Liver (tissue), 9 donors: ENCODE data around the gene KCNJ4. TPM values are rescaled to one million over a fixed set of nuclear protein-coding genes. Genes with fewer than 3 reads are reported as not detected.

Experiments used
- DNase-seq: peaks from one replicate; pipeline ENCODE4 v3.0.0-alpha.2; 2017; ENCODE audit warnings: low spot score
- H3K27ac ChIP-seq, 2 donors: one replicate each; pipeline ENCODE4 v1.7.0; 2013; ENCODE audit warnings: inconsistent platforms in 2 of 2, low read length in 2 of 2, control low read depth in 1 of 2, low read depth in 1 of 2, mild to moderate bottlenecking in 1 of 2
- H3K27me3 ChIP-seq, 4 donors: one replicate each; pipeline versions ENCODE4 v1.6.1 to v1.7.0; 2013; ENCODE audit warnings: low read length in 3 of 4, inconsistent platforms in 1 of 4, mild to moderate bottlenecking in 1 of 4, moderate library complexity in 1 of 4; ENCODE audit not compliant: control insufficient read depth in 4 of 4, insufficient read depth in 4 of 4
- H3K36me3 ChIP-seq, 4 donors: one replicate each; pipeline versions ENCODE4 v1.6.1 to v1.7.0; 2013; ENCODE audit warnings: low read length in 3 of 4, mild to moderate bottlenecking in 3 of 4, low read depth in 1 of 4, moderate library complexity in 1 of 4; ENCODE audit not compliant: control insufficient read depth in 4 of 4, insufficient read depth in 3 of 4
- H3K4me1 ChIP-seq, 4 donors: one replicate each; pipeline versions ENCODE4 v1.6.1 to v1.7.0; 2013; ENCODE audit warnings: low read length in 3 of 4, mild to moderate bottlenecking in 3 of 4, moderate library complexity in 1 of 4; ENCODE audit not compliant: control insufficient read depth in 4 of 4, insufficient read depth in 4 of 4
- H3K4me3 ChIP-seq, 3 donors: one replicate each; pipeline versions ENCODE4 v1.6.1 to v1.7.0; 2013; ENCODE audit warnings: low read length in 3 of 3, control low read depth in 1 of 3, low read depth in 1 of 3, mild to moderate bottlenecking in 1 of 3
- H3K9ac ChIP-seq, 2 donors: one replicate each; pipeline ENCODE4 v1.7.0; 2013; ENCODE audit warnings: low read length in 2 of 2, mild to moderate bottlenecking in 2 of 2, moderate library complexity in 2 of 2, control low read depth in 1 of 2, low read depth in 1 of 2
- H3K9me3 ChIP-seq, 4 donors: one replicate each; pipeline versions ENCODE4 v1.6.1 to v1.7.0; 2013; ENCODE audit warnings: low read length in 3 of 4; ENCODE audit not compliant: control insufficient read depth in 4 of 4
- EGR1 ChIP-seq, 2 donors: IDR thresholded peaks; 2 replicates each; pipeline ENCODE4 v1.6.1; 2016 to 2018; ENCODE audit warnings: antibody characterized with exemption in 2 of 2, low read depth in 2 of 2
- FOXA1 ChIP-seq: IDR thresholded peaks from 2 replicates; pipeline ENCODE4 v1.6.1; 2016; ENCODE audit warnings: antibody characterized with exemption
- FOXA2 ChIP-seq: IDR thresholded peaks from 2 replicates; pipeline ENCODE4 v1.6.1; 2016; ENCODE audit warnings: antibody characterized with exemption
- GABPA ChIP-seq, 2 donors: IDR thresholded peaks in 1 of 2; conservative IDR thresholded peaks in 1 of 2; 2 replicates each; pipeline ENCODE4 v1.6.1; 2016; ENCODE audit warnings: antibody characterized with exemption in 2 of 2, mild to moderate bottlenecking in 1 of 2, moderate library complexity in 1 of 2
- HNF4A ChIP-seq, 2 donors: conservative IDR thresholded peaks; 2 replicates each; pipeline ENCODE4 v1.6.1; 2016; ENCODE audit warnings: antibody characterized with exemption in 2 of 2, mild to moderate bottlenecking in 2 of 2
- HNF4G ChIP-seq: IDR thresholded peaks from 2 replicates; pipeline ENCODE4 v1.6.1; 2016; ENCODE audit warnings: antibody characterized with exemption
- JUND ChIP-seq, 2 donors: IDR thresholded peaks; 2 replicates each; pipeline ENCODE4 v1.6.1; 2016; ENCODE audit warnings: antibody characterized with exemption in 2 of 2
- NR2F2 ChIP-seq: IDR thresholded peaks from 2 replicates; pipeline ENCODE4 v1.6.1; 2016; ENCODE audit warnings: antibody characterized with exemption
- RXRA ChIP-seq, 2 donors: IDR thresholded peaks; 2 replicates each; pipeline ENCODE4 v1.6.1; 2017 to 2018; ENCODE audit warnings: antibody characterized with exemption in 2 of 2, mild to moderate bottlenecking in 1 of 2
- SP1 ChIP-seq: IDR thresholded peaks from 2 replicates; pipeline ENCODE4 v1.6.1; 2018; ENCODE audit warnings: antibody characterized with exemption, mild to moderate bottlenecking
- TAF1 ChIP-seq: conservative IDR thresholded peaks from 2 replicates; pipeline ENCODE4 v1.6.1; 2016; ENCODE audit warnings: antibody characterized with exemption, mild to moderate bottlenecking
- YY1 ChIP-seq: IDR thresholded peaks from 2 replicates; pipeline ENCODE4 v1.6.1; 2016; ENCODE audit warnings: antibody characterized with exemption, mild to moderate bottlenecking
- WGBS: extraction: QIAGEN DNeasy Blood & Tissue Kit; methylation state at CpG from one replicate; pipeline ENCODE4 v1.1.7; 2013; 5-methylcytosine and 5-hydroxymethylcytosine counted together
- polyA plus RNA-seq, 2 donors: library from polyadenylated mRNA; stranded (reverse) in 1 of 2; unstranded in 1 of 2; fragments of 200-250 nt in 1 of 2; fragments of >200 nt in 1 of 2; fragmentation: Nextera tagmentation in 1 of 2; extraction: Ambion mirVana in 1 of 2; gene quantifications; one replicate each; pipeline versions ENCODE4 v1.2.1 to v1.2.3, GENCODE V29; 2013 to 2015
- total RNA-seq, 2 donors: library from RNA; depleted of rRNA; stranded (reverse); fragments of >200 nt; gene quantifications; one replicate each; pipeline ENCODE4 v1.2.3, GENCODE V29; 2014
- TF ChIP-seq, protein P1 (sequence below): IDR thresholded peaks from 2 replicates; pipeline ENCODE4 v1.6.1; 2016; ENCODE audit warnings: antibody characterized with exemption, mild to moderate bottlenecking
- TF ChIP-seq, protein P2 (sequence below): IDR thresholded peaks from 2 replicates; pipeline ENCODE4 v1.6.1; 2016; ENCODE audit warnings: antibody characterized with exemption
- donor health status: healthy.
- donor health status: healthy.
- donor health status: healthy.
- donor health status: healthy.
- donor health status: healthy.

The KCNJ4 gene
- total and polyA plus RNA-seq, 4 donors: 0.05 TPM; not detected in 3

DNA sequence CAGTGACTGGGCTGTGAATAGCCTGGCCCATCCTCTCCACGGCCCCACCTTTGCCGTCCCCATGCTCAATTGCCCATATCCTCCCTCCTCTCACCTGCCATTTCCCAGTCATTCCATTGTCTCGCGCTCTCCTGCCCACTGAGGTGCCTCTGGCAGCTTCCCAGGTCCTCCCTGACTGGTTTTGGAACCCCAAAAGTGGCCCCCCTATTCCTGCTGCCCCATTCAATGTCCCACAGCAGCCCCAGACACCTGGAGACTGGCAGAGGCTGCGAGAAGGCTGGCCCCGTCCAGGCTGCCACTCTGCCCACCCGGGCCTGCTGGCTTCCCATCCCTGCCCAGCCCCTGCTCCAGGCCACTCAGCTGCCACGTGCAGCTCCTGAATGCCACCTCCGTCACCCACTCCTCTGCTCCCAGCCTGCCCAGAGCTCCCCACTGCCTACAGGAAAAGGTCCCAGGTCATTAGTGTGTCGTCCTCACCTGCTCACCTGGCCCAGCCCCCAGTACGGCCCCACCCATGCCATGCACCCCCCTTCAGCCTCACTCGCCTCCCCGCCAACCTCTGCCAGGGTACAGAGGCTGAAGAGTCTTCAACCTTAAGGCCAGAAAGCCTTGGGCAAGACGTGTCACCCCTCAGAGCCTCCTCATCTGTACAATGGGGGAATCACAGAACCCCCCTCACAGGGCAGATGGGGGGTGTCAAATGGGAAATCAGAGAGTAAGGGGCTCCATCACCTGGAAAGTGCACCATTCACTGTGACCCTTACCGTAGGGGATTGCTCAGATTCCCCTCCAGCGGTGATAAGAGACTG lies 37.5 kb downstream of the KCNJ4 start:
- Histone ChIP-seq H3K4me3 (no peak overlapping the region), H3K9ac (no peak overlapping the region), H3K9me3 (no peaks in the 10 kb centered on the region), H3K27ac (no peak overlapping the region), H3K36me3 (no peaks in the 10 kb centered on the region), H3K4me1 (peaks cover 0 to 11% (median 6%) of the 10 kb centered on the region in 4 donors), H3K27me3 (no peaks in the 10 kb centered on the region)
- 87% methylated on average over 16 of the region's 16 CpGs for WGBS
- no peak for DNase-seq
- TF ChIP-seq SP1 (no peak), GABPA (IDR thresholded peaks at IDR 0.05 in 1 of 2, conservative IDR thresholded peaks at IDR 0.05 in 1 of 2) (no peak), EGR1 (IDR thresholded peaks at IDR 0.05; ENCODE audit: low read depth in 2 of 2) (no peak), HNF4A (conservative IDR thresholded peaks at IDR 0.05) (no peak), RXRA (IDR thresholded peaks at IDR 0.05) (no peak), FOXA1 (no peak), HNF4G (no peak), JUND (IDR thresholded peaks at IDR 0.05) (no peak), FOXA2 (no peak), NR2F2 (no peak), TAF1 (no peak), YY1 (no peak)
- TF ChIP-seq, protein P1, sequence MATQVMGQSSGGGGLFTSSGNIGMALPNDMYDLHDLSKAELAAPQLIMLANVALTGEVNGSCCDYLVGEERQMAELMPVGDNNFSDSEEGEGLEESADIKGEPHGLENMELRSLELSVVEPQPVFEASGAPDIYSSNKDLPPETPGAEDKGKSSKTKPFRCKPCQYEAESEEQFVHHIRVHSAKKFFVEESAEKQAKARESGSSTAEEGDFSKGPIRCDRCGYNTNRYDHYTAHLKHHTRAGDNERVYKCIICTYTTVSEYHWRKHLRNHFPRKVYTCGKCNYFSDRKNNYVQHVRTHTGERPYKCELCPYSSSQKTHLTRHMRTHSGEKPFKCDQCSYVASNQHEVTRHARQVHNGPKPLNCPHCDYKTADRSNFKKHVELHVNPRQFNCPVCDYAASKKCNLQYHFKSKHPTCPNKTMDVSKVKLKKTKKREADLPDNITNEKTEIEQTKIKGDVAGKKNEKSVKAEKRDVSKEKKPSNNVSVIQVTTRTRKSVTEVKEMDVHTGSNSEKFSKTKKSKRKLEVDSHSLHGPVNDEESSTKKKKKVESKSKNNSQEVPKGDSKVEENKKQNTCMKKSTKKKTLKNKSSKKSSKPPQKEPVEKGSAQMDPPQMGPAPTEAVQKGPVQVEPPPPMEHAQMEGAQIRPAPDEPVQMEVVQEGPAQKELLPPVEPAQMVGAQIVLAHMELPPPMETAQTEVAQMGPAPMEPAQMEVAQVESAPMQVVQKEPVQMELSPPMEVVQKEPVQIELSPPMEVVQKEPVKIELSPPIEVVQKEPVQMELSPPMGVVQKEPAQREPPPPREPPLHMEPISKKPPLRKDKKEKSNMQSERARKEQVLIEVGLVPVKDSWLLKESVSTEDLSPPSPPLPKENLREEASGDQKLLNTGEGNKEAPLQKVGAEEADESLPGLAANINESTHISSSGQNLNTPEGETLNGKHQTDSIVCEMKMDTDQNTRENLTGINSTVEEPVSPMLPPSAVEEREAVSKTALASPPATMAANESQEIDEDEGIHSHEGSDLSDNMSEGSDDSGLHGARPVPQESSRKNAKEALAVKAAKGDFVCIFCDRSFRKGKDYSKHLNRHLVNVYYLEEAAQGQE: no peak
- TF ChIP-seq, protein P2, sequence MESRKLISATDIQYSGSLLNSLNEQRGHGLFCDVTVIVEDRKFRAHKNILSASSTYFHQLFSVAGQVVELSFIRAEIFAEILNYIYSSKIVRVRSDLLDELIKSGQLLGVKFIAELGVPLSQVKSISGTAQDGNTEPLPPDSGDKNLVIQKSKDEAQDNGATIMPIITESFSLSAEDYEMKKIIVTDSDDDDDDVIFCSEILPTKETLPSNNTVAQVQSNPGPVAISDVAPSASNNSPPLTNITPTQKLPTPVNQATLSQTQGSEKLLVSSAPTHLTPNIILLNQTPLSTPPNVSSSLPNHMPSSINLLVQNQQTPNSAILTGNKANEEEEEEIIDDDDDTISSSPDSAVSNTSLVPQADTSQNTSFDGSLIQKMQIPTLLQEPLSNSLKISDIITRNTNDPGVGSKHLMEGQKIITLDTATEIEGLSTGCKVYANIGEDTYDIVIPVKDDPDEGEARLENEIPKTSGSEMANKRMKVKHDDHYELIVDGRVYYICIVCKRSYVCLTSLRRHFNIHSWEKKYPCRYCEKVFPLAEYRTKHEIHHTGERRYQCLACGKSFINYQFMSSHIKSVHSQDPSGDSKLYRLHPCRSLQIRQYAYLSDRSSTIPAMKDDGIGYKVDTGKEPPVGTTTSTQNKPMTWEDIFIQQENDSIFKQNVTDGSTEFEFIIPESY: no peak

DNA sequence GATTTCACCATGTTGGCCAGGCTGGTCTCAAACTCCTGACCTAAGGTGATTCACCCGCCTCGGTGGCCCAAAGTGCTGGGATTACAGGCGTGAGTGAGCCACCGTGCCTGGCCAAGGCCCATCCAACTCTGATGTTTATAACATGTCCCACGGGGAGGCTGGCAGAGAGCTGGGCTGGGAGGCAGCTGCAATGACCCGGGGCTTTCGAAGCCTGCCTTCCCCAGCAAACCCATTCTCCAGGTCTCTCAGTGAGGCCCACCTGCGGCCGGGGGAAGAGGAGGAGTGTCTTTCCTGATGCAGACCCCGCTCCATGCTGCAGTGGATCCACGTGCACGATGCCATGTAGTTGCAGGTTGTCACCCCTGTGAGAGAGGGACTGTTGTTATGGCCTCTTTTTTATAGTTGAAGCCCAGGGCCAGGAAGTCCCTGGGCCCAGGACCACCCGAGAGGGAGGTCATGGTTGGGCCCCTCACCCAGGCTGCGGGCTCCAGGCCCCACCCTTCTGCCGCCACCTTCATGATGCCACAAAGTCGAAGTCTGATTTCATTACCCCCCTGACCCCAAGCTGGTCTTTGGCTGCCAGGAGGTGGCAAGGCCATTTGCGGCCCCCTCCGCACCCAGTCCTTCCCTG lies 38.3 kb downstream of the KCNJ4 start:
- WGBS: 92% methylated on average over 18 of the region's 18 CpGs
- DNase-seq: no peak
- Histone ChIP-seq H3K36me3 (no peaks in the 10 kb centered on the region), H3K9me3 (no peaks in the 10 kb centered on the region), H3K9ac (no peak overlapping the region), H3K4me3 (no peak overlapping the region), H3K4me1 (peaks cover 0 to 14% (median 6%) of the 10 kb centered on the region in 4 donors), H3K27ac (no peak overlapping the region), H3K27me3 (no peaks in the 10 kb centered on the region)
- no peak for TF ChIP-seq JUND (IDR thresholded peaks at IDR 0.05)
